ENCODE results near the gene ARPC5.
A peak's percentile ranks its signal among the peaks of the same experiment; 100 is the strongest.
"Not testable (repeated sequence)": the region's sequence is repeated elsewhere in the genome, so short reads cannot be mapped to it uniquely, and the experiment has no call there.

The ARPC5 gene

GRCh38 chr1:183646776-183647175 is 11.2 kb upstream of the ARPC5 start:
- no peak for DNase-seq (ENCODE audit: low spot score)

- DNase-seq (ENCODE audit: low spot score) = no peak
Measured at GRCh38 chr1:183645531-183645930, 9.9 kb upstream of the ARPC5 start.

- no peak for DNase-seq (ENCODE audit: low spot score)
Measured at GRCh38 chr1:183642166-183642565, 6.6 kb upstream of the ARPC5 start.

- no peak for DNase-seq (ENCODE audit: low spot score)
Measured at GRCh38 chr1:183640193-183640592, 4.6 kb upstream of the ARPC5 start.

GRCh38 chr1:183638649-183639387 is 3.2 kb upstream of the ARPC5 start:
- DNase-seq (ENCODE audit: low spot score) = no peak

GRCh38 chr1:183636783-183637182 is 1.2 kb upstream of the ARPC5 start:
- no peak for DNase-seq (ENCODE audit: low spot score)

- DNase-seq (ENCODE audit: low spot score) = no peak
Measured at GRCh38 chr1:183636334-183636682, 725 bp upstream of the ARPC5 start.

GRCh38 chr1:183635099-183635605 is 431 bp downstream of the ARPC5 start:
- DNase-seq (ENCODE audit: low spot score) = no peak

GRCh38 chr1:183634429-183635065 is 1.0 kb downstream of the ARPC5 start:
- no peak for DNase-seq (ENCODE audit: low spot score)

GRCh38 chr1:183633676-183634343 is 1.8 kb downstream of the ARPC5 start:
- DNase-seq (ENCODE audit: low spot score) = peak; percentile 71

- DNase-seq (ENCODE audit: low spot score) = no peak
Measured at GRCh38 chr1:183632964-183633363, 2.6 kb downstream of the ARPC5 start.

GRCh38 chr1:183632114-183632513 is 3.5 kb downstream of the ARPC5 start:
- DNase-seq (ENCODE audit: low spot score) = no peak

- DNase-seq (ENCODE audit: low spot score) = no peak
Measured at GRCh38 chr1:183630748-183631147, 4.8 kb downstream of the ARPC5 start.

- no peak for DNase-seq (ENCODE audit: low spot score)
Measured at GRCh38 chr1:183628537-183628936, 7.0 kb downstream of the ARPC5 start.

GRCh38 chr1:183626236-183626635 is 9.3 kb downstream of the ARPC5 start:
- DNase-seq (ENCODE audit: low spot score) = not testable (repeated sequence)

GRCh38 chr1:183622884-183623785 is 12.4 kb downstream of the ARPC5 start:
- peak; percentile 57 for DNase-seq (ENCODE audit: low spot score)

- DNase-seq (ENCODE audit: low spot score) = no peak
Measured at GRCh38 chr1:183622013-183622412, 13.6 kb downstream of the ARPC5 start.

GRCh38 chr1:183620311-183620710 is 15.3 kb downstream of the ARPC5 start:
- no peak for DNase-seq (ENCODE audit: low spot score)

- no peak for DNase-seq (ENCODE audit: low spot score)
Measured at GRCh38 chr1:183619781-183620180, 15.8 kb downstream of the ARPC5 start.

- not testable (repeated sequence) for DNase-seq (ENCODE audit: low spot score)
Measured at GRCh38 chr1:183618202-183618601, 17.4 kb downstream of the ARPC5 start.

- DNase-seq (ENCODE audit: low spot score) = not testable (repeated sequence)
Measured at GRCh38 chr1:183612975-183613374, 22.6 kb downstream of the ARPC5 start.

- no peak for DNase-seq (ENCODE audit: low spot score)
Measured at GRCh38 chr1:183612407-183612806, 23.2 kb downstream of the ARPC5 start.

All from CD4-positive, alpha-beta T cell treated with Interleukin-2 at 100 ng/mL for 4 hours (primary cell).